Neural progenitor cell (in vitro differentiated cells): ENCODE results near the gene POLE.

Experiments
- EZH2 ChIP-seq: fragments of 200-600 bp; sonication (generic); IDR thresholded peaks from 2 replicates; pipeline ENCODE4 v1.6.1; 2017; ENCODE audit warnings: antibody characterized with exemption, mild to moderate bottlenecking, moderate library complexity
- TF ChIP-seq, protein P1 (sequence below): fragments of 200-600 bp; sonication (generic); IDR thresholded peaks from 2 replicates; pipeline ENCODE4 v1.5.1; 2017; ENCODE audit warnings: antibody characterized with exemption, mild to moderate bottlenecking

DNA sequence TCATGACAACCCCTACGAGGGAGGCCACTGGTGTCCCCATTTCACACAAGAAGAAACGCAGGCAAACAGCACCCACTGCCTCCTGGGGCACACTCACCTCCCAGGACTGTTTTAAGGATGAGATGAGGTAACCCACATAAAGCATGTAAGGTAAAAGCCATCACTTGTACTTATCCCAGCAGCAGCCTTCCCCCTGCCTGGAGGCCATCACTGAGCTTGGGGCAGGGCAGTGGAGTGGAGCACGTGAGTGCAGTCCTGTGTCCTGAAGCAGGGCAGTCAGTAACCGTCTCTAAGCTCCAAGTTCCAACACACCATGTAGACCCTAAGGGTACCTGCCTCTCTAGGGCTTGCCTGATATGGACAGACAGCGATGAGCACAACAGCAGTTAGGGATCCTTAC is 1.7 kb downstream of the POLE start:
- TF ChIP-seq, protein P1, sequence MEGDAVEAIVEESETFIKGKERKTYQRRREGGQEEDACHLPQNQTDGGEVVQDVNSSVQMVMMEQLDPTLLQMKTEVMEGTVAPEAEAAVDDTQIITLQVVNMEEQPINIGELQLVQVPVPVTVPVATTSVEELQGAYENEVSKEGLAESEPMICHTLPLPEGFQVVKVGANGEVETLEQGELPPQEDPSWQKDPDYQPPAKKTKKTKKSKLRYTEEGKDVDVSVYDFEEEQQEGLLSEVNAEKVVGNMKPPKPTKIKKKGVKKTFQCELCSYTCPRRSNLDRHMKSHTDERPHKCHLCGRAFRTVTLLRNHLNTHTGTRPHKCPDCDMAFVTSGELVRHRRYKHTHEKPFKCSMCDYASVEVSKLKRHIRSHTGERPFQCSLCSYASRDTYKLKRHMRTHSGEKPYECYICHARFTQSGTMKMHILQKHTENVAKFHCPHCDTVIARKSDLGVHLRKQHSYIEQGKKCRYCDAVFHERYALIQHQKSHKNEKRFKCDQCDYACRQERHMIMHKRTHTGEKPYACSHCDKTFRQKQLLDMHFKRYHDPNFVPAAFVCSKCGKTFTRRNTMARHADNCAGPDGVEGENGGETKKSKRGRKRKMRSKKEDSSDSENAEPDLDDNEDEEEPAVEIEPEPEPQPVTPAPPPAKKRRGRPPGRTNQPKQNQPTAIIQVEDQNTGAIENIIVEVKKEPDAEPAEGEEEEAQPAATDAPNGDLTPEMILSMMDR, result no peak
- no peak for TF ChIP-seq EZH2
